Thyroid gland (tissue), 4 donors: ENCODE data around the gene MOCS2.

ENCODE experiments used
- CTCF ChIP-seq, 6 experiments: fragments of 200-600 bp in 3 of 6; fragments of 450-650 bp in 3 of 6; sonication (generic) in 3 of 6; IDR thresholded peaks; one replicate each; pipeline ENCODE4 v1.5.1; 2016 to 2019; ENCODE audit warnings: antibody characterized with exemption in 6 of 6, mild to moderate bottlenecking in 2 of 6, inconsistent platforms in 1 of 6, moderate library complexity in 1 of 6
- POLR2A ChIP-seq, 2 donors: fragments of 450-650 bp; IDR thresholded peaks; one replicate each; pipeline ENCODE4 v1.6.1; 2017; ENCODE audit warnings: antibody characterized with exemption in 2 of 2, mild to moderate bottlenecking in 2 of 2, moderate library complexity in 1 of 2

- TF ChIP-seq CTCF (IDR thresholded peaks at IDR 0.05) (no peak), POLR2A (IDR thresholded peaks at IDR 0.05) (no peak)
Measured at GRCh38 chr5:53116597-53116996, 7.0 kb upstream of the MOCS2 start.
